ENCODE measurements around the gene YWHAE. TPM values are rescaled to one million over a fixed set of nuclear protein-coding genes. Genes with fewer than 3 reads are reported as not detected.

YWHAE gene
- total and polyA plus RNA-seq, 2 experiments from 2014 or later = 339 to 566 TPM

DNA sequence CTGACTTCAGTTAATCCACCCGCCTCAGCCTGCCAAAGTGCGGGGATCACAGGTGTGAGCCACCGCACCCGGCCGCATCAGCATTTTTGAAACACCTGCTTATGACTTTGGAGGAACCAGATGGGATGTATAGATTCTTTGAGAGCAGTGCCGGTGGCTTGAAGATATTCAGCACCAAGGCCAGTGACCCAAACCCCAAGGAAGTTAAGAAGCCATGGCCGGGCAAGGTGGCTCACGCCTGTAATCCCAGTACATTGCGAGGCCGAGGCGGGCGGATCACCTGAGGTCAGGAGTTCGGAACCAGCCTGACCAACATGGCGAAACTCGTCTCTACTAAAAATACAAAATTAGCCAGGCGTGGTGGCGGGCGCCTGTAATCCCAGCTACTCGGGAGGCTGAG, 76.7 kb downstream of the YWHAE start:
- H3K27me3 ChIP-seq = no peaks in the 10 kb centered on the region
- H4K20me1 ChIP-seq (ENCODE audit: insufficient read depth, poor library complexity, severe bottlenecking) = no peaks in the 10 kb centered on the region
- DNase-seq (ENCODE audit: low spot score) = no peak
- H3K4me1 ChIP-seq (ENCODE audit: insufficient read depth) = no peaks in the 10 kb centered on the region
- TF ChIP-seq EZH2phosphoT487 (IDR thresholded peaks at IDR 0.05; ENCODE audit: low read depth, severe bottlenecking, unreplicated experiment) = no peak
- no peak for TF ChIP-seq EZH2 (IDR thresholded peaks at IDR 0.05; ENCODE audit: borderline replicate concordance)
- TF ChIP-seq, protein P1, sequence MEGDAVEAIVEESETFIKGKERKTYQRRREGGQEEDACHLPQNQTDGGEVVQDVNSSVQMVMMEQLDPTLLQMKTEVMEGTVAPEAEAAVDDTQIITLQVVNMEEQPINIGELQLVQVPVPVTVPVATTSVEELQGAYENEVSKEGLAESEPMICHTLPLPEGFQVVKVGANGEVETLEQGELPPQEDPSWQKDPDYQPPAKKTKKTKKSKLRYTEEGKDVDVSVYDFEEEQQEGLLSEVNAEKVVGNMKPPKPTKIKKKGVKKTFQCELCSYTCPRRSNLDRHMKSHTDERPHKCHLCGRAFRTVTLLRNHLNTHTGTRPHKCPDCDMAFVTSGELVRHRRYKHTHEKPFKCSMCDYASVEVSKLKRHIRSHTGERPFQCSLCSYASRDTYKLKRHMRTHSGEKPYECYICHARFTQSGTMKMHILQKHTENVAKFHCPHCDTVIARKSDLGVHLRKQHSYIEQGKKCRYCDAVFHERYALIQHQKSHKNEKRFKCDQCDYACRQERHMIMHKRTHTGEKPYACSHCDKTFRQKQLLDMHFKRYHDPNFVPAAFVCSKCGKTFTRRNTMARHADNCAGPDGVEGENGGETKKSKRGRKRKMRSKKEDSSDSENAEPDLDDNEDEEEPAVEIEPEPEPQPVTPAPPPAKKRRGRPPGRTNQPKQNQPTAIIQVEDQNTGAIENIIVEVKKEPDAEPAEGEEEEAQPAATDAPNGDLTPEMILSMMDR (IDR thresholded peaks at IDR 0.05; ENCODE audit: poor library complexity) = no peak
- H3K79me2 ChIP-seq = no peaks in the 10 kb centered on the region
- H3K27ac ChIP-seq = no peak overlapping the region
- no peaks in the 10 kb centered on the region for H3K36me3 ChIP-seq (replicated peaks; ENCODE audit: insufficient read depth, low read depth)
- 81% methylated on average over 18 of the region's 19 CpGs for WGBS (ENCODE audit: low lambda C conversion rate, missing lambda C conversion rate)
- H2AFZ ChIP-seq = no peak overlapping the region
- H3K4me2 ChIP-seq = no peak overlapping the region
- H3K4me3 ChIP-seq = no peak overlapping the region
- no peaks in the 10 kb centered on the region for H3K9me2 ChIP-seq (replicated peaks; ENCODE audit: insufficient read depth)
- H3K9me3 ChIP-seq (ENCODE audit: low read depth) = no peaks in the 10 kb centered on the region

DNA sequence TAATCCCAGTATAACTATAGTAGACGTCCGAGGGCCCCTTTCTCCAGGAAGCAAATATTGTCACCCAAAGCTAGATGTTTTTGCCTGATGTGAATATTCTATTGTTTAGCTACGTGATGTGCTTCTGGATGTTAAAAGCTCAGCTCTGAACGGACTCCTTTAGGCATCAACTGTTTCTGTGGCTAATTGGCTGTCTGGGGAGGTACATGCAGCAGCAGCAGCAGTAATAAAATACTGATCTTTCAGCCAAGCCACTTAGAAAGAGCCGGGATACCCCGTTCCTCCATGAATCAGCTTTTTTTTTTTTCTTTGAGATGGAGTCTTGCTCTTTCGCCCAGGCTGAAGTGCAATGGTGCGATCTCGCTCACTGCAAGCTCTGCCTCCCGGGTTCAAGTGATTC, 77.5 kb downstream of the YWHAE start:
- H3K27me3 ChIP-seq = no peaks in the 10 kb centered on the region
- H3K4me1 ChIP-seq (ENCODE audit: insufficient read depth) = no peaks in the 10 kb centered on the region
- H2AFZ ChIP-seq = no peak overlapping the region
- no peak overlapping the region for H3K27ac ChIP-seq
- no peaks in the 10 kb centered on the region for H3K36me3 ChIP-seq (replicated peaks; ENCODE audit: insufficient read depth, low read depth)
- H3K9me2 ChIP-seq (replicated peaks; ENCODE audit: insufficient read depth) = no peaks in the 10 kb centered on the region
- H4K20me1 ChIP-seq (ENCODE audit: insufficient read depth, poor library complexity, severe bottlenecking) = no peaks in the 10 kb centered on the region
- no peak for TF ChIP-seq EZH2 (IDR thresholded peaks at IDR 0.05; ENCODE audit: borderline replicate concordance)
- no peak for TF ChIP-seq EZH2phosphoT487 (IDR thresholded peaks at IDR 0.05; ENCODE audit: low read depth, severe bottlenecking, unreplicated experiment)
- TF ChIP-seq, protein P1 (IDR thresholded peaks at IDR 0.05; ENCODE audit: poor library complexity) = no peak
- H3K4me3 ChIP-seq = no peak overlapping the region
- H3K4me2 ChIP-seq = no peak overlapping the region
- H3K9me3 ChIP-seq (ENCODE audit: low read depth) = no peaks in the 10 kb centered on the region
- WGBS (ENCODE audit: low lambda C conversion rate, missing lambda C conversion rate) = 86% methylated on average over 10 of the region's 10 CpGs
- no peak for DNase-seq (ENCODE audit: low spot score)
- no peaks in the 10 kb centered on the region for H3K79me2 ChIP-seq

DNA sequence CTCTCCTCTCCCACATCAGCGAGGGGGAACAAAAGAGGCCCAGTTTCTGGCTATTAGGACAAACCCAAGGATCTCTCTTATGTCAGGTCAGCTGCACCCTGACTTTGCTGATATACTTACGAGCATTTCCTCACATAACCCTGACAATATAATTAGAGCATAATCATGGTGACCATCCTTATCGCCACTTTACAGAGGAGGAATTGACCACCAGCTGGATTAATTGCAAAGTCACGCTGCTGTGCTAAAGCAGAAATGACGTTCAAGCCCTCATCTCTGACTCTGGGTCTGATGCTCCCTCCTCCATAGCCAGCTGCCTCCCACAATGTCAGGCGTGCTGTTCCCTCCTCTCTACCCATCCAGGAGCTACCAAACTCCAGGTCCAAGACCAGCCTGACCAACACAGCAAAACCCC, 78.0 kb downstream of the YWHAE start:
- WGBS (ENCODE audit: low lambda C conversion rate, missing lambda C conversion rate) = 76% methylated on average over 6 of the region's 6 CpGs
- no peaks in the 10 kb centered on the region for H3K9me3 ChIP-seq (ENCODE audit: low read depth)
- H3K4me2 ChIP-seq = no peak overlapping the region
- no peaks in the 10 kb centered on the region for H3K79me2 ChIP-seq
- no peaks in the 10 kb centered on the region for H3K9me2 ChIP-seq (replicated peaks; ENCODE audit: insufficient read depth)
- H3K4me3 ChIP-seq = no peak overlapping the region
- no peaks in the 10 kb centered on the region for H4K20me1 ChIP-seq (ENCODE audit: insufficient read depth, poor library complexity, severe bottlenecking)
- no peaks in the 10 kb centered on the region for H3K27me3 ChIP-seq
- no peak for DNase-seq (ENCODE audit: low spot score)
- H3K36me3 ChIP-seq (replicated peaks; ENCODE audit: insufficient read depth, low read depth) = no peaks in the 10 kb centered on the region
- H3K4me1 ChIP-seq (ENCODE audit: insufficient read depth) = no peaks in the 10 kb centered on the region
- H3K27ac ChIP-seq = no peak overlapping the region
- TF ChIP-seq EZH2phosphoT487 (IDR thresholded peaks at IDR 0.05; ENCODE audit: low read depth, severe bottlenecking, unreplicated experiment) (no peak), EZH2 (IDR thresholded peaks at IDR 0.05; ENCODE audit: borderline replicate concordance) (no peak)
- TF ChIP-seq, protein P1 (IDR thresholded peaks at IDR 0.05; ENCODE audit: poor library complexity) = no peak
- H2AFZ ChIP-seq = no peak overlapping the region
